T1000 (cell line): ENCODE measurements around the gene FIGLA.
"Not testable (repeated sequence)": the region's sequence is repeated elsewhere in the genome, so short reads cannot be mapped to it uniquely, and the experiment has no call there.

Experiments used
- DNase-seq: peaks from one replicate; lab custom pipeline; 2025; ENCODE audit warnings: mixed read lengths; lab: John Stamatoyannopoulos, UW

The FIGLA gene

DNA sequence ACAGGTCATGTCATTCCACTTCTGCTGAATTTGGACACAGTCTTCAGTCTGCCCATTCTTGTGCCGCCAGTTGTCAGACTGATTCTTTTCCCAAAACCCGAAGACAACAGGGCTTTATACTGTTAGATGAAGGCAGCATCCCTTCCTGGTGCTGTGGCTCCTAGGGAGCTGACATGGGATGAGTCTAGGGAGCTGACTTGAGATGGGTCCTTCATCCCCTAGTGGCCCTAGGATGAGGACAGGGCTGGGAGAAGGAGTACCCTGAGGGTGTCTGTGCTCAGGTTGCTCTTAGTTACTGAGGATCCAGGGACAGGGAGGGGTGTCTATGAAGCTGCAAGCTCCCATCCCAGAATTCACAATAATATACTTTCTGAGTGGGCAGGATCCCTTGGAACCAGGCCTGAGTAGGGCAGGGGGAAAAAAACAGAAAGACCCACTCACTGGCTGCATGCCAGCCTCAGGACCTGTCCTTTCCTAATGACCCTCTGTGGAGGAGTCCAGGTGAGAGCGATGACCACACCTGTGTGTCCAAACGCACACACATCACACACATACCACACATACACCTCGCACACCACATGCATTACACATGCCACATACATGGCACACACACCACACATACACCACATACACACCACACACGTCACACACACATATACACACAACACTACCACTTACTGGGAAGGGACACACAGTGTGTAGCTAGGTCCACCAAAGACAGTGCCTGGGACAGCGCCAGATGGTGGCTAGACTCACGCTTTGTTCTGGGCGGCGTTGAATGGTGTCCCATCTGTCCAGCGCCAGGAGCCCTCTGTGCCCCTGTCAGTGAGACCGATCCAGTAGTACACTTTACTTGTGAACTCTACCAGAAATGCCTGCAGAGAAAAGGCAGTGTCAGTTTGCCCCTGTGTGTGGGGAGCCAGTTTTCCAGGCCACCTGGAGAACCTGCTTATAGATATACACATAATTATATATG lies 18.8 kb upstream of the FIGLA start:
- DNase-seq = no peak

DNA sequence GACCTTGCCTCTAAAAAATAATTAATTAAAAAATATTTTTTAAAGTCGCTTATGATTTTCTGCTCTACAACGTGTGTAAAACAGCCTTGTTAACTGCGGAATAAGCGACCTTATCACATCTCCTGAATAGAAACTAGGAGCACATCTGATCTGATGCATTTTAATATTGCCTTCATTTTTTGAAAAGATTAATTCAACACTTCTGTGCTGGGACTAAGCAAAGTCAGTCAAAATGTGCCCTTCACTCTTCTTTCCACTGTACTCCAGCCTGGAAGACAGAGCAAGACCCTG lies 17.3 kb upstream of the FIGLA start:
- no peak for DNase-seq

DNA sequence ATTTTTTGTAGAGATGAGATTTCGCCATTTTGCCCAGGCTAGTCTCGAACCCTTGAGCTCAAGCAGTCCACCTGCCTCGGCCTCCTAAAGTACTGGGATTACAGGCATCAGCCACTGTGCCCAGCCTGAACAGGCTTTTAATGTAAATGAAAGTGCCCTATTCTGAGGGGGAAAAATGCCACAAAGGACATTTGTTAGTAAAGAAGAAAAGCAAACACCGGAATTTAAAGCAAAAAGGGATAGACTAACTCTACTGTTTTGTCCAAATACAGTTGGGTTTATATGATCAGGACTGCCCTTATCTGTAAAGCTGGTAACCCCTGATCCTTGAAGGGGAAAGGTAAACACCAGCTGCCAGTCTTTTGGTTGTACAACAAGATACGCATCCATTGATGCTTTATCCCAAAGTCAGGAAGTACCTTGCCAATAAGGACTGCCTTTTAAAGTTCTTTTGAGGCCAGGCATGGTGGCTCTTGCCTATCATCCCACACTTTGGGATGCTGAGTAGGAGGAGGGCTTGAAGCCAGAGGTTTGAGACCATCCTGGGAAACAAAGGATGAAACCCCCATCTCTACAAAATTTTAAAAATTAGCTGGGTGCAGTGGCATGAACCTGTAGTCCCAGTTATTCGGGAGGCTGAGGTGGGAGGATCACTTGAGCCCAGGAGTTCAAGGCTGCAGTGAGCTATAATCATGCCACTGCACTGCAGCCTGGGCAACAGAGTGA lies 16.8 kb upstream of the FIGLA start:
- DNase-seq = no peak

DNA sequence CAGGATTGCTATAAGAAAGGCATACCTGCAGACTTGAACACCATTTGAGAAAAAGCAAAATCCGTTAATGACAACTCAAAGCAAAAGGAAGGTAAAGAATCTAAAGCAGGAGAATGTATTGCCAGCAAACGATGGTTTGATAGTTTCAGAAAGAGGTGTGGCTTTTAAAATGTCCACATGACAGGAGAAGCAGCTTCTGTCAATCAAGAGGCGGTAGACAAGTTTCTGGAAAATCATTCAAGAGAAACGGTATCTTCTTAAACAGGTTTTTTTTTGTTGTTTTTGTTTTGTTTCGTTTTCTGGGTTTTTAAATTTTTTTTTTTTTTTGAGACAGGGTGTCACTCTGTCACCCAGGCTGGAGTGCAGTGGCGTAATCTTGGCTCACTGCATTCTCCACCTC lies 16.2 kb upstream of the FIGLA start:
- DNase-seq = no peak

DNA sequence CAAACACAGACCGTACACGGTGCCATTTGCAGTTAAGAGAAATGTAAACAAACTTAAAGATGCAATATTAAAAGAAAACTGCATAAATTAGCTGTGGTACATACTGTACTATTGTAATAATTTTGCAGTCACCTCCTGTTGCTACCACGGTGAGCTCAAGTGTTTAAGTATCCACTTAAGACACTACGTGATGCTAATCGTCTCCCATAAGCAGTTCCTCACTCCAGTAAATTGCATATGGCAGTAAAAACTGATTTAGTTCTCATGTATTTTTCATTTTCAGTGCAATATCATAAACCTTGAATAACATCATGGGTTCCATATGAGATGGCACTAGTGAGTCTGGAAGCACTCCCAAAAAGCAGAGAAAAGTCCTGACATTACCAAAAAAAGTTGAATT lies 15.6 kb upstream of the FIGLA start:
- DNase-seq = no peak

DNA sequence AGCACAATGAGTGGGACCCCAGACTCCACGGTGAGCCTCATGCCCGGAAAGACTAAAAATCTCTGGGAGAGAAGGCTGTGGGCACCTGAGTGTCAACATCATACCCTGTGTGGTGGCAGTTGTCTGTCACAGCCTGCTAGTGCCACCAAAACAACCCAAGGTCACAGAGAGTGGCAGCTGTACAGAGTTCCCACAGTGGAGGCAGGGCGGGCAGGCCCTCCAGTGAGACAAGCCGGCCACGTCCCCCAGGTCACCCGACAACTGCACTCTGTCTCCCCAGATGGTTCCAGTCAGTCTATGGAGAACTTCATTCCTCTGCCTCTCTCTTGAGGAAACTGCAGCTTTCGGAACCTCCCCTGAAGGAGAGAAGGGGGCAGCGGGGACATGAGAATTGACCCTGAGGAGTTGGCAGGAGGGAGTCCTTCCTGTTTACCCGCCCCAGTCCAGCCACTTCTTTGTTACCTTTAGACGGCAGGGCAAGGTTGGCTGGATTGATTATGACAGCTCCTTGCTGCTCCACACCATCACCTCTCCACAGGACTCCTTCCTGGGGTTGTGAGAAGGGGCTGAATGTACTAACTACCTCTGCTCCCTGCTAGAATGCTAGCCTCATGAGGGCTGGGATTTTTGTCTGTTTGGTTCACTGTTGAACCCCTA lies 11.3 kb upstream of the FIGLA start:
- DNase-seq = no peak

DNA sequence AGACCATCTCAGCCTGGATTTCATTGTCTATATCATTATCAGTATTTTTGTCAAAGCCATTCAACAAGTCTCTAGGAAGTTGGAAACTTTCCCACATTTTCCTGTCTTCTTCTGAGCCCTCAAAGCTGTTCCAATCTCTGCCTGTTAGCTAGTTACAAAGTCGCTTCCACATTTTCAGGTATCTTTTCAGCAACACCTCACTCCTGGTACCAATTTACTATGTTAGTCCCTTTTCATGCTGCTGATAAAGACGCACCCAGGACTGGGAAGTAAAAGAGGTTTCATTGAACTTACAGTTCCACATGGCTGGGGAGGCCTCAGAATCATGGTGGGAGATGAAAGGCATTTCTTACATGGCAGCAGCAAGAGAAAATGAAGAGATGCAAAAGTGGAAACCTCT lies 9.3 kb upstream of the FIGLA start:
- no peak for DNase-seq

DNA sequence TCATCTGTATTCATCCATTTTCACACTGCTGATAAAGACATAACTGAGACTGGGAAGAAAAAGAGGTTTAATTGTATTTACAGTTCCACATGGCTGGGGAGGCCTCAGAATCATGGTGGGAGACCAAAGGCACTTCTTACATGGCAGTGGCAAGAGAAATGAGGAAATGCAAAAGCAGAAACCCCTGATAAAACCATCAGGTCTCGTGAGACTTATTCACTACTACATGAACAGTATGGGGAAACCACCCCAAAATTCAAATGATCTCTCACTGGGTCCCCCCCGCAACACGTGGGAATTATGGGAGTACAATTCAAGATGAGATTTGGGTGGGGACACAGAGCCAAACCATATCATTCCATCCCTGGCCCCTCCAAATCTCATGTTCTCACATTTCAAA lies 7.6 kb upstream of the FIGLA start:
- DNase-seq = not testable (repeated sequence)

DNA sequence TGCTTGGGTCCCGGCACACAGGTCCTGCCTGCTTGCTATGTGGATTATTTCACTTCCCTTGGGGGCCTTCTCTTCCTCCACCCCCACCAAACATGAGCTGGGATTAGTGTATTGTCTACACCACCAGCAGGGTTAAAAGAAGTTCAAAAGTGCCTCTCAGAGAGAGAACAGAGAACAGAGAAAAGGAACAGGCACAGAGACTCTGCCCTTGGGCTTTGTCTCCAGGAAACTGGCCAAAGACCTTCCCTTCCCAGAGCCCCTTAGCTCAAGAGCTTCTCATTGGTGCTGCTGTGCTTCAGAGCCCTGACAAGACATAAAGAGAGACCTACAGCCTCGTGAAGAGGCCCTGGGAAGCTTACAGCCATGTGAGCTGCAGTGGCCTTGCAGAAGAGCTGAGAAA lies 7.1 kb upstream of the FIGLA start:
- no peak for DNase-seq

DNA sequence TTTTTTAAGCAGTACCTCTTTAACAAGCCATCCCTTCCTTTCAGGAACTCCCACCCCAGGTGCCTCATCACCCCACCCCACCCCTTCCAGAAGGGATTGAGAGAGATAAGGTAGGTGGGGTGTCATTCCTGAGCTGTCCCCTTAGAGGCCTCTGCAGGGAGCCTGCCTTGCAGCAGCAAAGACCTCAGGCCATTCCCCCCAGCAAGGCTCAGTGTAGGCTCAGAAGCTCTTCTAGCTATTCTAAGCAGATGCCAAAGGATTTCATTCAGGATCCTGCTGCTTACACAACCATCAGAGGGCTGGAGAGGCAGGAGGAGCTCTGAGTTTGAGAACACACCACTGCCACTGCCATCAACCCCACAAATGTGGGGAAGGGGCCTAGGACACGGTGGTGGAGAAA lies 5.8 kb upstream of the FIGLA start:
- no peak for DNase-seq

DNA sequence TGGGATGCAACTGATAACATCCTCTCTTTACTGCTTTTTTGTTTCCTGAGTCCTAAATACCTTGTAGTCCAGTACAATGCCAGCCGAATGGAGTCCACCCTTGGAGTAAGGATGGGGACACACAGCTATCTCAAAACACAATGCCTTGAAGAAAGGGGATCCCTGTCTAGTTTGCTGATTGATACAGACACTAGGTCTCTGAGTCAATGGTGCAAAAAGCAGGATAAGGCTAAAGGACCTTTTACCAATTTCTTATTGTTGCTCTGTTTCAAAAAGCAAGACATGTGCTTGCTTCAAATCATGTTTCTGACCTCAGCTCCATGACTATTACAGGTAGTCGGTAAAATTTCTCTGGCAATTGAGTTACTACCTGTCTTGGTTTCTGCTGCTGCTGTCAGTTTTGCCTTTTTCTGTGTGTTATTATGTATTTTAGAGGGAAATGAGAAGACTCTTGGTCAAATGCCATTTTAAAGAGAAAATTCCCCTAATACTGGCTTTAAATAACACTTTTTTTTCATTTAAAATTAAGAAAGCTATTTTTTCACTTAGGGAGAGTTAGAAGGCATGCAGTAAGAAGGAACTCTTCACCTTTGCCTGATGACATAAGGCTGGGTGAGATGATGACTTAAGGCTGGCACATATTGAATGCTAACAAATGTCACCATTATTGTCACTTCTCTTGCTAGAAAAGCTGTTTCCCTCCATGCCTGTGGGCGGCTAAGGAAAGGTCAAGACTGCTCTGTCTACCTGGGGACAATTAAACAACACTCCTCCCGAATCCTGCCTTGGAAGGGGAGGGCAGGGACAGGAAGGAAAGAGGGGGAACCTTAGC lies 4.9 kb upstream of the FIGLA start:
- no peak for DNase-seq

DNA sequence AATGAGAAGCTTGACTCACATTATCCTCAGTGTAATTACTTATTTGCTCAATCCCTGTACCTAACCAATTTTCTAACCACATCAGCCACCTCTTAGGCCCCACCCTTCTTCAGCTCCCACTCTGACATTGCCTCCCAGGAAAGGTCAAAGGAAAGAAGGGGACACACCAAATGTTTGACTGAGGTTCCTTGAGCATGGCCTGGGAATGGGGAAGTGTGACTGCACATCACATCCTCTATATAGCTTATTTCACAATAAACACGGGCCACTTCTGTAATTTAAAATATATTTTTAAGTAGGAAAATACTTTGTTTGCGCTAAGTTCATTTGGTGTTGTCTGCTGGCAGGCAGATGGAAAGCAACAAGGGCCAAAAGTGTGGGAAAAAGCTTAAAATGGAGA lies 3.0 kb upstream of the FIGLA start:
- no peak for DNase-seq

DNA sequence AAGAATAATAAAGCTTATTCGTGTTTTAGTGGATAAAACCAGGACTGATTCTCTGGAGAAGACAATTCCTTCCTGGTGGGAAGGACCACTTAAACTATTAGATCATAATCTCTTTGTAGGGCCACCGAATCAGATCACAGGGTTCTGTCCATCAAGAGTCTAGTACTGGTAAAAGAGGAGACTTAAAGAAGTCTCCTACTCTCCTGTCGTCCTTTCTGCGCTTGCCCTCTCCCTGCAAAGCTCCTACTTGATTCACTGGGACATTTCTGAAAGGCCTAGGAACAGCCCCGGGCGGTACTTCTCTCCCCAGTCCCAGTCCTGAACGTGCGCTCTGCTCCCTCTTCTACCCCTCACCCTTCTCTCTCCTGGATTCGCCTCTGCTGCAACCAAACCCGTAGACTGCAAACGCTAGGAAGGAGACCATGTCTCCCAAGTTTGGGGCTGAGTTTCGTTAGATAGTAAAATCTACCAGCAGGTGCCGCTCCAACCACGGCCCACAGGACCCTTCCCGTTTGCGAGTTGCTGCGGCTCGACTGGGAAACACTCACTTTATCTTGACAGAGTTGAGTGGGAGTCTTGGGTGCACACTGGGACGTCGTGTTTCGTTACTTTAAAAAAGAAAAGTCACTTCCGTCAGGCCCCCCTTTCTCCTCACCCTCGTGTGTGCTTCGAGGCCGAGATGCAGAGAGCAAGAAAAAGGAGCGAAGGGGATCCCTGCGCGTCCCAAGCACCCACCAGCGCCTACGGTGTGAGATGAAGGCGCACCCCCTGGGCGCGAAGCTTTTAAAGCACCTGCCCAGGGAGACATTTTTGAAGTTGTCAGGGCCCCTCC lies 923 bp downstream of the FIGLA start:
- DNase-seq = no peak

DNA sequence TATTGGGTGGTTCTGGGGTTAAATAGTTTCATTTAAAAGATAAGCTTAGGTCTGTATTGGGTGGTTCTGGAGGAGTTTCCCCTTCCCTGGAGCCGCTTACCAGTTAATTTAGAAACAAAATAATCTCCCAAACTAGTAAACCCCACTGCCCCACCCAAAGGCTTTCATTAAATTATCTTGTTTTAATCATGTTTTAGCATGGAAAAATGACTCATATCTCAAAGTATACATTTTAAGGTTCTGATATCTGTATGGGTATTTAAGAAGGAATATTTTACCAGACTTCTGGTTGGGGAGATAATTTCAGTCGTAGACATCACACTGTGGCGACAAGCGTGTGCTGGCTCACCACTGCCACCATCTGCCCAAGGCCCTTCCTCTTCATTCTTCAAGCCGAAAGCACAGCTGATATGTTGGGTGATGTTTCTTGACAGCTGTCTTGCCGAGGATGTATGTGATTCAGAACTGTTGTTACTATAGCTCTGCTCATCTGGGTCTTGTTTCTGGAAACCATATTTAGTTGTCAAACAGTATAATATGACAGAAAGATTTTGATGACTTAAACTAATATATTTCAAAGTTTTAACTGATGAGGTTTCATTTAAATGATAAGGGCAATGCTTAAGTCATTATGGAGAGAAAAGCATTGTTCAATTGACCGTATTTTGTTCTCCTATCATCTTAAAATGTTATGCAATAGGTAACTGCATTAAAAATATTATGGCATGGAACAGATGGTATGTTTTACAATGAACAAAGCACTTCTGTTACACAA lies 5.1 kb downstream of the FIGLA start:
- no peak for DNase-seq

DNA sequence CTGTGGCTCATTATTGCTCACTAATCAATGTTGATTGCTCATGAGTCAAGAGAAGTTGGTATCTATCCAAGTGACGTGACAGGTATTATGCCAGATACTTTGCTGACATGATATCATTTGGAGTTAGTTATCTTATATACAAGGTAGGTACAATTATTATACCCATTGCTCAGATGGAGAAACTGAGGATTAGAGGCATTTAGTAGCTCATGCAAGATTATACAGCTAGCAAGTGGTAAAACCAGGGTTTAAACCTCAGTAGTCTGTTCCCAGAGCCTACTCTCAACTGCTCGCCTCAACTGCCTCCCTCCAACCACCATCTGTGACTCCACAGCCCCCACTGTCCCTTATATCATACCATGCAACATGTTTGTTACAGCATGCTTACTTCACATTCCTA lies 6.1 kb downstream of the FIGLA start:
- no peak for DNase-seq

DNA sequence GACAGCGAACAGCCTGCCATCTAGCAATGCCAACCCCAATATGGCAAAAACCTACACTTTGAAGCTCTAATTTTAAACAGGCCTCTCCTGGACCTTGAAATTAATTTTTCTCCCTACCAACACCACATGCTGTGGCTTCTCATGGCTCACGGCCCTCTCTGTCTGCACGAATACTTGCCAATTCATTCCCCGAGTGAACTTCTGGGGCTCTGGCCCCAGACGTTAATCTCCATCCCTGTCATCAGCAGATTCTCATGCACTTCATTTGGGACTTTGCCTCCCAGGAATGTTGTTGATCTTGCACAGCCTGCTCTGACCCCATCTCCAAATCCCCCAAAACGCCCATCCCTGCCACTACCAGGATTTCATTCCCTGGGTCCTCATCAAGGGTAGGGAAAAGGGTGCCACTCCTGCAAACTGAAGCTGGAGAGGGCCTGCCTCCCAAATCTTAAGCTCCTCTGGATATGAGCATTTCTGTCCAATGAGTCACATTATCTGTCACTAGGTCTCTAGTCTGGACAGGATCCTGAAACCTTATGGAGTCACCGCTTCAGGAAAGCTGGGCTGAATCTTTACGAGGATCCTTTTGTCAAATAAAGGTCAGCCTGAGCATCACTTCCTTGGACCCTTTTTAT lies 10.4 kb downstream of the FIGLA start:
- no peak for DNase-seq

DNA sequence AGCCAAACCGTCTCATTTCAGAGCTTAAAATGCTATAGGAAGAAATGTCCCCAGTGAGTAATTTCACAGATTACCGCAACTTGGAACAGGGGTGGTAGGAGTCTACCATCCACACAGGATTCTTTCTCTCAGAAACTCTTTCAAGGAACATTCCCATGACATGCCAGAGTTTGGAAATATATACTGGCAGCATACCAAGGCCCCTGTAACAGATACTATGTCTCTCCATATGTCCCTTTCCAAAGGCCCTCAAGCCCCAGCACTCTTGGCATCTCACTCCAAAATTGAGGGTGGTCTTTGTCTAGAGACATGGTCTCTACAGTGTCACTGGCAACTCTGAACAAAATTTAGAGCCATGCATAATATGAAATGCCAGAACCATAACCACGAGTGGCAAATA lies 11.0 kb downstream of the FIGLA start:
- DNase-seq = no peak

DNA sequence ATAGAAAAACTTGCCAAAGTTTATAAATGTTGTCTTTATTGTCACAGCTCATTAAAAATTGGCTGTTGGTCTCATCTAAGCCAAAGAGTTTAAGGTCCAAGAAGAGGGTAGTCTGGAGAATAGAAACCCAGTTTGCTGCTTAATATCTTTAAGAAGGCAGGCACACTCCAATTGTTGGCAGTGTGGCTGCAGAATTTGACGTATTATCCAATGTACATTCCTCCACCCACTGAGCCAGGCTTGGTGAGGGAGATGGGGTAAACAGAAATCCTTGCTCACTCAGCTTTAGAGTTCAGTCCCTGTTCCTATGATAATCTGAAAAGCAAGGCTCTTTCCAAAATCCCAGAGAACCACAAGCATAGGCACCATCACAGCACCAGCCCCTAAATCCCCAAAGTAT lies 11.8 kb downstream of the FIGLA start:
- DNase-seq = no peak

DNA sequence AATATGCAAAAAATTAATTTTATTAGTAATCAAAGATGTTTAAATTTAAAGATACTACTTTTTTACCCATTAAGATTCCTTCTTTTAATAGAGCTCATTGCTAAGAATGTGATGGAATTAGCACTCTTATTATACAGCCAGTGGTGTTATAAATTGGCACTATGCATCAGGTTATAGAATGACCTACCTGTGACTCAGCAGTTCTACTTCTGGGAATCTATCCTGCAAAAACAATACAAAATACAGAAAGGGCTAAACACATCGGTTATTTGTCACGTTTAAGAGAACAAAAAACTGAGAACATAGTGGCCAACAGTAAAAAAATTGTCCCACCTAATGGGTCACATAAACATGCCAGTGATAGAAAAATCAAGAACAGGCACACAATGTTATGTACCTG lies 13.0 kb downstream of the FIGLA start:
- DNase-seq = no peak

DNA sequence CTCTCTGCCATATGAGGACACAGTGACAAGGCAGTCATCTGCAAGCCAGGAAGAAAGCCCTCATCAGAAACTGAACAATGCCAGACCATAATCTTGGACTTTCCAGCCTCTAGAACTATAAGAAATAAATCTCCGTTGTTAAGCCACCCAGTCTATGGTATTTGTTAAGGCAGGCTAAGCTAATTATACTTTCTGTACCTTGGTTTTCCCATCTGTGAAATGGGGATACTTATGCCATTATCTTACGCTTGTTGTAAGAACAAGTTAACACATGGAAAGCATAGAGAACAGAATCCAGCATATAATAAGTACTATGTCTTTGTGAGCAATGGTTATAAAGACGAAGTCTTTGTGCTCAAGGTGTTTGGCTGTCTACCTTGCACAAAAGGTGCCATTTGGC lies 14.2 kb downstream of the FIGLA start:
- DNase-seq = no peak
